Esophagus squamous epithelium (tissue), 5 donors: Measurements from ENCODE around the gene SMPD3. TPM values are rescaled to one million over a fixed set of nuclear protein-coding genes. Genes with fewer than 3 reads are reported as not detected.

Source experiments
- DNase-seq: peaks from one replicate; lab custom pipeline; 2025; lab: John Stamatoyannopoulos, UW
- H3K27ac ChIP-seq, 4 donors: fragments of 200-600 bp; sonication (generic); one replicate each; pipeline ENCODE4 v1.5.1; 2016 to 2019; ENCODE audit warnings: mild to moderate bottlenecking in 1 of 4
- H3K27me3 ChIP-seq, 4 donors: fragments of 200-600 bp; sonication (generic); 1 replicate in 3 of 4; 2 replicates in 1 of 4; pipeline versions ENCODE4 v1.5.1 to v1.6.0; 2017 to 2021; ENCODE audit warnings: antibody characterized with exemption in 1 of 4
- H3K36me3 ChIP-seq, 3 donors: fragments of 200-600 bp; sonication (generic); one replicate each; pipeline ENCODE4 v1.5.1; 2016 to 2019
- H3K4me1 ChIP-seq, 3 donors: fragments of 200-600 bp; sonication (generic); one replicate each; pipeline ENCODE4 v1.5.1; 2017 to 2019
- H3K4me3 ChIP-seq, 4 donors: fragments of 200-600 bp; sonication (generic); 1 replicate in 3 of 4; 2 replicates in 1 of 4; pipeline ENCODE4 v1.5.1; 2016 to 2019; ENCODE audit warnings: mild to moderate bottlenecking in 2 of 4, moderate library complexity in 1 of 4
- H3K9me3 ChIP-seq, 3 donors: fragments of 200-600 bp; sonication (generic); one replicate each; pipeline ENCODE4 v1.5.1; 2016 to 2019
- CTCF ChIP-seq, 6 experiments: fragments of 450-650 bp in 4 of 6; fragments of 200-600 bp in 2 of 6; sonication (generic) in 2 of 6; IDR thresholded peaks; one replicate each; pipeline ENCODE4 v1.5.1; 2016 to 2019; ENCODE audit warnings: antibody characterized with exemption in 6 of 6, mild to moderate bottlenecking in 4 of 6, moderate library complexity in 4 of 6
- POLR2A ChIP-seq, 4 donors: fragments of 450-650 bp; IDR thresholded peaks; one replicate each; pipeline ENCODE4 v1.6.1; 2017; ENCODE audit warnings: antibody characterized with exemption in 4 of 4, mild to moderate bottlenecking in 4 of 4, moderate library complexity in 3 of 4
- WGBS, 2 donors: methylation state at CpG; one replicate each; pipeline ENCODE4 v1.1.5; 2018; 5-methylcytosine and 5-hydroxymethylcytosine counted together
- intact Hi-C: fragments of 100-400 bp; cut with DNase I; formaldehyde crosslinking; loops from one replicate; pipeline ENCODE4 v1.15.0; 2022
- total RNA-seq, 4 donors: library from RNA; depleted of rRNA; stranded (reverse); fragments of >200 nt; gene quantifications; one replicate each; pipeline ENCODE4 v1.1.0, GENCODE V29; 2016
- donor health status: DM: yes; HTN: yes; CAD: no.

SMPD3 gene
- total RNA-seq, 4 donors from 2014 or later = 0.18 to 2.3 (median 0.92) TPM

- Histone ChIP-seq H3K9me3 (no peaks in the 10 kb centered on the region), H3K4me1 (peaks cover 0 to 55% (median 0%) of the 10 kb centered on the region in 3 donors), H3K27ac (no peak overlapping the region), H3K36me3 (peaks cover 0 to 15% (median 0%) of the 10 kb centered on the region in 3 donors), H3K4me3 (no peak overlapping the region), H3K27me3 (peaks cover 0 to 52% (median 3%) of the 10 kb centered on the region in 4 donors)
- no peak for DNase-seq
- no peak for TF ChIP-seq CTCF (IDR thresholded peaks at IDR 0.05)
- TF ChIP-seq POLR2A (IDR thresholded peaks at IDR 0.05) = no peak
- intact Hi-C loops = no loop called here
- 31 to 49% methylated on average over 4 of the region's 18 CpGs for WGBS, 2 donors
These were observed 85.2 kb downstream of the SMPD3 start for GRCh38 chr16:68362947-68363657.

GRCh38 chr16:68362262-68362913 lies 85.9 kb downstream of the SMPD3 start:
- peaks cover 0 to 44% (median 3%) of the 10 kb centered on the region in 4 donors for H3K27me3 ChIP-seq
- intact Hi-C loops = no loop called here
- H3K4me3 ChIP-seq = no peak overlapping the region
- H3K9me3 ChIP-seq = no peaks in the 10 kb centered on the region
- no peak for TF ChIP-seq POLR2A (IDR thresholded peaks at IDR 0.05)
- no peak for TF ChIP-seq CTCF (IDR thresholded peaks at IDR 0.05)
- no peak overlapping the region for H3K27ac ChIP-seq
- H3K36me3 ChIP-seq = peaks cover 0 to 23% (median 0%) of the 10 kb centered on the region in 3 donors
- H3K4me1 ChIP-seq = peaks cover 0 to 60% (median 0%) of the 10 kb centered on the region in 3 donors
- no peak for DNase-seq
- WGBS, 2 donors = 87% methylated on average over 7 of the region's 8 CpGs; no CpG with 5 or more reads in 1 of the 2 donors

DNA sequence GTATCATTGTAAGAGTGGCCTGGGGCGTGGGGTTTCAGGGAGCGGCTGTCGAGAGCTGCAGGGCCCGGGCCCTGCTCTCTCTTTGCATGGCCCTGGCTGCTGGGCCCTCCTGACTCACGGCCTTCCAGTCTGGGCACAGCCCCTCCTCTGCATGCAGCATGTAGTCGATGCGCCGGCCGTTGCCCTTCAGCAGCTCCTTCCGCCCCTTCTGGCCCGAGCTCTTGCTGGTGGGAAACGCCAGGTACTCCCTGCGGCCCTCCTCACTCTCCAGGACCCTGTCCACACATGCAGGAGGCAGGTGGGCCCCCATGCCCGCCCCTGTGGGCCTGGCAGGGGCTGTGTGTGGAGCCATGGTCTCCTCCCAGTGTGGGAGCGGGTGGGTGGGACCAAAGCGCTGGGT lies 86.8 kb downstream of the SMPD3 start:
- H3K4me1 ChIP-seq = peaks cover 0 to 68% (median 0%) of the 10 kb centered on the region in 3 donors
- TF ChIP-seq POLR2A (IDR thresholded peaks at IDR 0.05) (no peak), CTCF (IDR thresholded peaks at IDR 0.05) (no peak)
- H3K36me3 ChIP-seq = peaks cover 0 to 32% (median 8%) of the 10 kb centered on the region in 3 donors
- intact Hi-C loops = no loop called here
- H3K4me3 ChIP-seq = no peak overlapping the region
- no peak for DNase-seq
- WGBS, 2 donors = 57 to 77% methylated on average over 5 of the region's 16 CpGs
- peaks cover 0 to 35% (median 3%) of the 10 kb centered on the region in 4 donors for H3K27me3 ChIP-seq
- H3K27ac ChIP-seq = no peak overlapping the region
- no peaks in the 10 kb centered on the region for H3K9me3 ChIP-seq

GRCh38 chr16:68360956-68361355 lies 87.4 kb downstream of the SMPD3 start:
- intact Hi-C loops = no loop called here
- Histone ChIP-seq H3K4me3 (no peak overlapping the region), H3K9me3 (no peaks in the 10 kb centered on the region), H3K36me3 (peaks cover 0 to 37% (median 13%) of the 10 kb centered on the region in 3 donors), H3K27ac (no peak overlapping the region), H3K27me3 (peaks cover 0 to 30% (median 2%) of the 10 kb centered on the region in 4 donors), H3K4me1 (peaks cover 0 to 72% (median 0%) of the 10 kb centered on the region in 3 donors)
- DNase-seq = no peak
- WGBS, 2 donors = 72 to 89% methylated on average over 2 to 7 of the region's 14 CpGs
- TF ChIP-seq POLR2A (IDR thresholded peaks at IDR 0.05) (no peak), CTCF (IDR thresholded peaks at IDR 0.05) (no peak)

- H3K4me1 ChIP-seq = peaks cover 0 to 76% (median 0%) of the 10 kb centered on the region in 3 donors
- intact Hi-C loops = no loop called here
- no peaks in the 10 kb centered on the region for H3K9me3 ChIP-seq
- H3K4me3 ChIP-seq = no peak overlapping the region
- H3K27ac ChIP-seq = no peak overlapping the region
- no peak for DNase-seq
- peaks cover under 1 to 41% (median 16%) of the 10 kb centered on the region in 3 donors for H3K36me3 ChIP-seq
- WGBS, 2 donors = 87 to 93% methylated on average over 8 to 12 of the region's 18 CpGs
- no peak for TF ChIP-seq POLR2A (IDR thresholded peaks at IDR 0.05)
- TF ChIP-seq CTCF (IDR thresholded peaks at IDR 0.05) = no peak
- H3K27me3 ChIP-seq = peaks cover 0 to 26% (median 2%) of the 10 kb centered on the region in 4 donors
These were observed 87.8 kb downstream of the SMPD3 start for GRCh38 chr16:68360547-68360946.
